ENCODE data around the gene RERE. TPM values are rescaled to one million over a fixed set of nuclear protein-coding genes. Genes with fewer than 3 reads are reported as not detected.

Gene RERE
- total and polyA plus RNA-seq, 7 donors = 19.2 to 148 (median 90.6) TPM

- intact Hi-C loops (cut with DNase I) = no loop called here
- Histone ChIP-seq H3K4me3 (no peak overlapping the region), H3K4me1 (peaks cover 0 to 33% (median 29%) of the 10 kb centered on the region in 4 donors), H3K27me3 (no peaks in the 10 kb centered on the region), H3K36me3 (peaks cover 0 to 2% (median under 1%) of the 10 kb centered on the region in 4 donors), H3K9me3 (no peaks in the 10 kb centered on the region), H3K27ac (peak overlapping the region in 1 of 4 donors; percentile 78)
- no peak for TF ChIP-seq POLR2A (IDR thresholded peaks at IDR 0.05)
- TF ChIP-seq POLR2AphosphoS5 (IDR thresholded peaks at IDR 0.05) = no peak
- TF ChIP-seq, protein P1, sequence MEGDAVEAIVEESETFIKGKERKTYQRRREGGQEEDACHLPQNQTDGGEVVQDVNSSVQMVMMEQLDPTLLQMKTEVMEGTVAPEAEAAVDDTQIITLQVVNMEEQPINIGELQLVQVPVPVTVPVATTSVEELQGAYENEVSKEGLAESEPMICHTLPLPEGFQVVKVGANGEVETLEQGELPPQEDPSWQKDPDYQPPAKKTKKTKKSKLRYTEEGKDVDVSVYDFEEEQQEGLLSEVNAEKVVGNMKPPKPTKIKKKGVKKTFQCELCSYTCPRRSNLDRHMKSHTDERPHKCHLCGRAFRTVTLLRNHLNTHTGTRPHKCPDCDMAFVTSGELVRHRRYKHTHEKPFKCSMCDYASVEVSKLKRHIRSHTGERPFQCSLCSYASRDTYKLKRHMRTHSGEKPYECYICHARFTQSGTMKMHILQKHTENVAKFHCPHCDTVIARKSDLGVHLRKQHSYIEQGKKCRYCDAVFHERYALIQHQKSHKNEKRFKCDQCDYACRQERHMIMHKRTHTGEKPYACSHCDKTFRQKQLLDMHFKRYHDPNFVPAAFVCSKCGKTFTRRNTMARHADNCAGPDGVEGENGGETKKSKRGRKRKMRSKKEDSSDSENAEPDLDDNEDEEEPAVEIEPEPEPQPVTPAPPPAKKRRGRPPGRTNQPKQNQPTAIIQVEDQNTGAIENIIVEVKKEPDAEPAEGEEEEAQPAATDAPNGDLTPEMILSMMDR (IDR thresholded peaks at IDR 0.05) = no peak
- no peak for TF ChIP-seq EP300 (IDR thresholded peaks at IDR 0.05)
- 70 to 81% methylated on average over 4 of the region's 4 CpGs for WGBS, 2 donors
- DNase-seq = no peak
Observed at GRCh38 chr1:8527941-8528340, 289.5 kb downstream of the RERE start.

DNA sequence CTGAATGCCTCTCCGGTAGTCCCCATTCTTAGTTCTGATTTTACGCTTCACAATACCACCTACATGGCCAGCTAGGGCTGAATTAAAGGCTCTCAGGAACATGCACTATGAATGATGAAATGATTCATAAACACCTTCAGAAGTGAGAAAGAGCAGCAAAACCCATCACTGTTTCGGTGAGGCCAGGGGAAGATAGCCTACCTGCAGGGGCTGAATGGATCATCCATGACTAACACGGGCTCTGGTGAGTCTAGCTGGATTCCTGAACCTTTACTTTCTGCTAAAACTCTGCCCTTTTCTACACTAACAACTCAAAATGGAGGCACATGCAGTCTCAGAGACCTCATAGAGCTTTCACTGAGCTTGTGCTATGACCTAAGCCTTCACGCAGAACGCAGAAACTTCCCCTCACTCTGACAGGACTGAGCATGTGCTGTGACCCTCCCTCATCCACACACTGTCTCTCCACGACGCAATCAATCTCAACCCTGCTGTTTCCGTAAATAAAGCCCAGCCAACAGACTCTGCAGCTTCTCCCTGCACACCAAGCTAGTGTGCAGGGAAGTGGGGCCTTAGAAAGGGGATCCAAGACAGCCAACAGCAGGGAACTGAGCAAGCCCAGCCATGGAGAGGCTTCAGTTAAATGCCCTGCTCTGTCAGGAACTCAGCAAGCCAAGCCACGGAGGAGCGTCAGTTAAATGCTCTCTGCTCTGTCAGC lies 291.7 kb downstream of the RERE start:
- WGBS, 2 donors = 2 to 5% methylated on average over 11 of the region's 11 CpGs
- Histone ChIP-seq H3K9me3 (no peaks in the 10 kb centered on the region), H3K4me1 (peaks cover 0 to 36% (median 30%) of the 10 kb centered on the region in 4 donors), H3K36me3 (peaks cover 0 to 8% (median 3%) of the 10 kb centered on the region in 4 donors), H3K27me3 (no peaks in the 10 kb centered on the region), H3K27ac (peak overlapping the region; percentile 78 to 86 (median 82)), H3K4me3 (peak overlapping the region; percentile 25 to 54 (median 50))
- DNase-seq = peak; percentile 90
- TF ChIP-seq POLR2A (IDR thresholded peaks at IDR 0.05) (no peak), POLR2AphosphoS5 (IDR thresholded peaks at IDR 0.05) (peak; percentile 48 to 84 (median 66)), EP300 (IDR thresholded peaks at IDR 0.05) (peak in 1 of 4 donors; percentile 25)
- intact Hi-C loops (cut with DNase I) = no loop called here

- Histone ChIP-seq H3K4me1 (peaks cover 0 to 36% (median 31%) of the 10 kb centered on the region in 4 donors), H3K27me3 (no peaks in the 10 kb centered on the region), H3K36me3 (peaks cover 0 to 8% (median 3%) of the 10 kb centered on the region in 4 donors), H3K9me3 (no peaks in the 10 kb centered on the region), H3K4me3 (peak overlapping the region; percentile 25 to 54 (median 50)), H3K27ac (peak overlapping the region; percentile 78 to 86 (median 82))
- intact Hi-C loops (cut with DNase I) = no loop called here
- TF ChIP-seq POLR2AphosphoS5 (IDR thresholded peaks at IDR 0.05) = peak in 1 of 4 donors; percentile 22
- TF ChIP-seq POLR2A (IDR thresholded peaks at IDR 0.05) = no peak
- no peak for DNase-seq
- 2 to 13% methylated on average over 6 of the region's 6 CpGs for WGBS, 2 donors
Observed at GRCh38 chr1:8525216-8525557, 292.3 kb downstream of the RERE start.

DNA sequence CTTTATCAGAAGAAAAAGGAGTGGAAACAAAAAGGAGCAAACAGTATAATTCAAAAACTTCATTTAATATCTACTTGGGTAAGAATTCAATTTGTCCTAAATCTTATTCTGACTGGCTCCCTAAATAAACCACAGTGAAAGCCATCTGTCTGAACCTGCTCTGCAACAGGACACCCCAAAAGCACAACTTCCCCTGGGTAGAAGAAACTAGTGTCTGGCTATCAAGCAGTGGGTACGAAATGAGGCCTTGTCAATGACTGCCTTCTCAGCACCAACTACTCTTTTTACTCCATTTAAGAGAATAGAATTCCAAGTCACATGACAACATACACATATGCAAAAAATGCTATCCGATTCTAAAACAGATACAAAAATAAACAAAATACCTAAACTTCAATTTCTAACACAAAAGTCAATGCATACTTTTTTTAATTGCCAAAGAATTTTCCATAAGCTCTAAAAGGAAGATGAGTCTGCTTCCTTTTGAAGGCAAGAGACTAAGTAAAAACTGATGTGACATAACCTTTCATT lies 292.7 kb downstream of the RERE start:
- TF ChIP-seq POLR2A (IDR thresholded peaks at IDR 0.05) = no peak
- no peak for TF ChIP-seq EP300 (IDR thresholded peaks at IDR 0.05)
- TF ChIP-seq, protein P1 (IDR thresholded peaks at IDR 0.05) = no peak
- Histone ChIP-seq H3K4me3 (peak overlapping the region; percentile 25 to 54 (median 50)), H3K4me1 (peaks cover 0 to 40% (median 31%) of the 10 kb centered on the region in 4 donors), H3K27me3 (no peaks in the 10 kb centered on the region), H3K27ac (peak overlapping the region; percentile 78 to 86 (median 82)), H3K36me3 (peaks cover 0 to 8% (median 3%) of the 10 kb centered on the region in 4 donors), H3K9me3 (no peaks in the 10 kb centered on the region)
- no peak for DNase-seq
- intact Hi-C loops (cut with DNase I) = no loop called here
- WGBS, 2 donors = 41 to 50% methylated on average over 2 of the region's 2 CpGs

- H3K4me3 ChIP-seq = no peak overlapping the region
- H3K36me3 ChIP-seq = peaks cover 0 to 8% (median 3%) of the 10 kb centered on the region in 4 donors
- H3K27me3 ChIP-seq = no peaks in the 10 kb centered on the region
- H3K27ac ChIP-seq = peak overlapping the region; percentile 2 to 86 (median 46)
- DNase-seq = no peak
- WGBS, 2 donors = 53 to 72% methylated on average over 5 of the region's 5 CpGs
- TF ChIP-seq EP300 (IDR thresholded peaks at IDR 0.05) (no peak), POLR2AphosphoS5 (IDR thresholded peaks at IDR 0.05) (no peak), POLR2A (IDR thresholded peaks at IDR 0.05) (no peak)
- TF ChIP-seq, protein P1 (IDR thresholded peaks at IDR 0.05) = no peak
- peaks cover 0 to 42% (median 31%) of the 10 kb centered on the region in 4 donors for H3K4me1 ChIP-seq
- intact Hi-C loops (cut with DNase I) = no loop called here
- no peaks in the 10 kb centered on the region for H3K9me3 ChIP-seq
Observed at GRCh38 chr1:8523666-8524206, 293.7 kb downstream of the RERE start.
